Fibroblast of lung (primary cell): ENCODE results near the gene HAAO. TPM values are rescaled to one million over a fixed set of nuclear protein-coding genes. Genes with fewer than 3 reads are reported as not detected.

Experiments used
- DNase-seq, 2 donors: peaks; one replicate each; pipeline versions ENCODE4 v3.0.0 to v3.0.0-alpha.2; 2010; ENCODE audit warnings: low read depth in 2 of 2
- H2AFZ ChIP-seq: 2 replicates; pipeline ENCODE4 v1.5.1; 2012; ENCODE audit warnings: low read length, control low read depth, inconsistent platforms
- H3K27ac ChIP-seq: 2 replicates; pipeline ENCODE4 v1.5.1; 2011; ENCODE audit warnings: low read length, control low read depth; ENCODE audit not compliant: insufficient read depth
- H3K27me3 ChIP-seq: 2 replicates; pipeline ENCODE4 v1.5.1; 2011; ENCODE audit warnings: mild to moderate bottlenecking, low read length; ENCODE audit not compliant: control insufficient read depth, insufficient read depth
- H3K36me3 ChIP-seq: 2 replicates; pipeline ENCODE4 v1.5.1; 2011; ENCODE audit warnings: low read length; ENCODE audit not compliant: control insufficient read depth, insufficient read depth
- H3K4me1 ChIP-seq: 2 replicates; pipeline ENCODE4 v1.5.1; 2011; ENCODE audit warnings: low read length; ENCODE audit not compliant: control insufficient read depth, insufficient read depth; ENCODE audit errors: extremely low read depth
- H3K4me2 ChIP-seq: 2 replicates; pipeline ENCODE4 v1.5.1; 2011; ENCODE audit warnings: low read length, control low read depth; ENCODE audit not compliant: insufficient read depth; ENCODE audit errors: extremely low read depth
- H3K4me3 ChIP-seq, 4 experiments: fragments of 200-600 bp in 1 of 4; sonication (generic) in 1 of 4; replicated peaks in 1 of 4; 2 replicates each; pipeline ENCODE4 v1.5.1; 2011 to 2016; ENCODE audit warnings: low read length in 4 of 4, low read depth in 3 of 4, mild to moderate bottlenecking in 3 of 4, control low read depth in 2 of 4, inconsistent platforms in 1 of 4, mixed read lengths in 1 of 4; ENCODE audit not compliant: insufficient read depth in 1 of 4; ENCODE audit errors: control extremely low read depth in 1 of 4
- H3K79me2 ChIP-seq: 2 replicates; pipeline ENCODE4 v1.5.1; 2012; ENCODE audit warnings: mild to moderate bottlenecking, low read length, inconsistent platforms; ENCODE audit not compliant: control insufficient read depth, insufficient read depth
- H3K9ac ChIP-seq: 2 replicates; pipeline ENCODE4 v1.5.1; 2011; ENCODE audit warnings: mild to moderate bottlenecking, low read length, control low read depth; ENCODE audit not compliant: insufficient read depth
- H3K9me3 ChIP-seq: 2 replicates; pipeline ENCODE4 v1.5.1; 2012; ENCODE audit warnings: low read depth, low read length; ENCODE audit not compliant: control insufficient read depth, insufficient read depth
- H4K20me1 ChIP-seq: 2 replicates; pipeline ENCODE4 v1.5.1; 2011; ENCODE audit warnings: low read length; ENCODE audit not compliant: control insufficient read depth, insufficient read depth; ENCODE audit errors: extremely low read depth
- EZH2 ChIP-seq: IDR thresholded peaks from 2 replicates; pipeline ENCODE4 v1.5.1; 2012; ENCODE audit warnings: low read length, control low read depth, mild to moderate bottlenecking; ENCODE audit errors: missing control alignments
- polyA plus RNA-seq, 2 donors: library from polyadenylated mRNA; depleted of rRNA in 1 of 2; stranded (reverse) in 1 of 2; unstranded in 1 of 2; fragments of >200 nt; gene quantifications; 2 replicates each; pipeline ENCODE4 v1.2.1, GENCODE V29; 2011 to 2012; ENCODE audit warnings: missing spikeins in 1 of 2
- total RNA-seq: library from RNA; depleted of rRNA; stranded (reverse); fragments of >200 nt; gene quantifications from 2 replicates; pipeline ENCODE4 v1.2.1, GENCODE V29; 2014
- TF ChIP-seq, protein P1 (sequence below), 2 donors: IDR thresholded peaks in 1 of 2; conservative IDR thresholded peaks in 1 of 2; 1 replicate in 1 of 2; 2 replicates in 1 of 2; pipeline ENCODE4 v1.5.1; 2011 to 2012; ENCODE audit warnings: low read length in 2 of 2, control low read depth in 1 of 2, inconsistent platforms in 1 of 2, low read depth in 1 of 2, mild to moderate bottlenecking in 1 of 2

The HAAO gene
- total and polyA plus RNA-seq, 2 donors (not counting 1 experiment from before 2014, with no cell fraction given) = 0.58 to 4.1 TPM

DNA sequence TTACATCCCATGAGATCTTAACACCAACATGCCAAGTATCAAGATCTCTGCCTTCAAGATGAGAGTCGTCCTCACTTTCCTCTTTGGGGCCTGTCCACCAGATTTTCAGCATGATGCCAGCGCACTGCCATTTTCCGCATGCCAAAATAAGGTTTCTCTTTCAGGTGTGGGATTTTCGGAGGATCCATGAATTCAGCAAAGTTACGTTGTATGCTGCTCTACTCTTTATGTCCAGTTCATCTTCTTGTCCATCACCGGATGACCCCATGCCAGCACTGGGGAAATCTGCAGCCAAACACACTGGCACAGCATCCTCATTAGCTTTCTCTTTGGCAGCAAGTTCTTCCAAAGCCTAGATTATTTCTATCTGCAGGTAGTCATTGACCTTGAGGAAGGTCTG is 4.9 kb upstream of the HAAO start:
- Histone ChIP-seq H3K36me3 (no peaks in the 10 kb centered on the region), H3K9me3 (no peaks in the 10 kb centered on the region), H3K9ac (no peak overlapping the region), H3K27ac (no peak overlapping the region), H3K4me1 (no peaks in the 10 kb centered on the region), H2AFZ (no peak overlapping the region), H3K27me3 (peaks cover 11% of the 10 kb centered on the region), H3K79me2 (no peaks in the 10 kb centered on the region), H4K20me1 (no peaks in the 10 kb centered on the region), H3K4me3 (no peak overlapping the region), H3K4me2 (no peak overlapping the region)
- no peak for DNase-seq
- TF ChIP-seq, protein P1, sequence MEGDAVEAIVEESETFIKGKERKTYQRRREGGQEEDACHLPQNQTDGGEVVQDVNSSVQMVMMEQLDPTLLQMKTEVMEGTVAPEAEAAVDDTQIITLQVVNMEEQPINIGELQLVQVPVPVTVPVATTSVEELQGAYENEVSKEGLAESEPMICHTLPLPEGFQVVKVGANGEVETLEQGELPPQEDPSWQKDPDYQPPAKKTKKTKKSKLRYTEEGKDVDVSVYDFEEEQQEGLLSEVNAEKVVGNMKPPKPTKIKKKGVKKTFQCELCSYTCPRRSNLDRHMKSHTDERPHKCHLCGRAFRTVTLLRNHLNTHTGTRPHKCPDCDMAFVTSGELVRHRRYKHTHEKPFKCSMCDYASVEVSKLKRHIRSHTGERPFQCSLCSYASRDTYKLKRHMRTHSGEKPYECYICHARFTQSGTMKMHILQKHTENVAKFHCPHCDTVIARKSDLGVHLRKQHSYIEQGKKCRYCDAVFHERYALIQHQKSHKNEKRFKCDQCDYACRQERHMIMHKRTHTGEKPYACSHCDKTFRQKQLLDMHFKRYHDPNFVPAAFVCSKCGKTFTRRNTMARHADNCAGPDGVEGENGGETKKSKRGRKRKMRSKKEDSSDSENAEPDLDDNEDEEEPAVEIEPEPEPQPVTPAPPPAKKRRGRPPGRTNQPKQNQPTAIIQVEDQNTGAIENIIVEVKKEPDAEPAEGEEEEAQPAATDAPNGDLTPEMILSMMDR (conservative IDR thresholded peaks at IDR 0.05 in 1 of 2, IDR thresholded peaks at IDR 0.05 in 1 of 2; ENCODE audit: low read depth in 1 of 2, low read length in 2 of 2) = no peak
- no peak for TF ChIP-seq EZH2

DNA sequence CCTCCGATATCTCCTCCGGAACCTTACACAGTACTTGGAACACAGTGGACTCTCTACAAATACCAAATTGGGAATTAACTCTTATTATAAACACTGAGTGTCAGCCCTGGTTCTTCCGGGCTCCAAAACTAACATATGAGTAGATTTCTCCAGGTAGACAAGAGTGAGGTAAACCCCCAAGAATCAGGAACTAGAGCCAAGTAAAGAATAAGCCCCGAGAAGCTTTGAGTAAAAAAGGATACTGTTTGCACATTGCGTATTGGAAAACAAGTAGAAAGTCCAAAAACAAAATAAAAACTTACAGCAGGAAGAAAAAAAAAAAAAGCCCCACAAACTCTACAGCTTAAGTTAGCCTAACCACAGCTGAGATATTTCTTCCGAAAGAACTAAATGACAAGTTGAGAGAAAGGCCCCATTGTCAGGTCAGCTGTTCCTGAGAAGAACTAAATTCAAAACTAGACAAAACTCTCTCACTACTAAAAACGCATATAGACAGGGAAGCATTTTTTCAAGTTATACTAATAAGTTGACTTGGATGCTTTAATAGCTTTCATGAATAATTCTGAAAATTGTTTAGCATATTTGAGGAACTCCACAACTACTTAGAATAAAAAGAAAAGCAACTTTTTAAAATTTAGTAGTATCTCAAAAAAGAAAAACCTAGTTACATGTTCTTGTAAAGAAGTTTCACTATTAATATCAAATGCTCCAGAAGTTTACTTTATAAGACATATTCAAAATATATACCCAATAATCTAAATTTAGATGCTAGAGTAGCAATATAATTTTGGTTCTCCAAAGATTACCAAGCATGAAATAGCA is 4.3 kb upstream of the HAAO start:
- no peaks in the 10 kb centered on the region for H3K4me1 ChIP-seq
- no peaks in the 10 kb centered on the region for H3K79me2 ChIP-seq
- peaks cover 14% of the 10 kb centered on the region for H3K27me3 ChIP-seq
- no peak for TF ChIP-seq EZH2
- TF ChIP-seq, protein P1 (conservative IDR thresholded peaks at IDR 0.05 in 1 of 2, IDR thresholded peaks at IDR 0.05 in 1 of 2; ENCODE audit: low read depth in 1 of 2, low read length in 2 of 2) = no peak
- H3K4me2 ChIP-seq = no peak overlapping the region
- no peaks in the 10 kb centered on the region for H3K9me3 ChIP-seq
- no peak for DNase-seq
- no peak overlapping the region for H3K9ac ChIP-seq
- H3K36me3 ChIP-seq = no peaks in the 10 kb centered on the region
- no peak overlapping the region for H3K27ac ChIP-seq
- no peak overlapping the region for H3K4me3 ChIP-seq
- no peaks in the 10 kb centered on the region for H4K20me1 ChIP-seq
- H2AFZ ChIP-seq = no peak overlapping the region

DNA sequence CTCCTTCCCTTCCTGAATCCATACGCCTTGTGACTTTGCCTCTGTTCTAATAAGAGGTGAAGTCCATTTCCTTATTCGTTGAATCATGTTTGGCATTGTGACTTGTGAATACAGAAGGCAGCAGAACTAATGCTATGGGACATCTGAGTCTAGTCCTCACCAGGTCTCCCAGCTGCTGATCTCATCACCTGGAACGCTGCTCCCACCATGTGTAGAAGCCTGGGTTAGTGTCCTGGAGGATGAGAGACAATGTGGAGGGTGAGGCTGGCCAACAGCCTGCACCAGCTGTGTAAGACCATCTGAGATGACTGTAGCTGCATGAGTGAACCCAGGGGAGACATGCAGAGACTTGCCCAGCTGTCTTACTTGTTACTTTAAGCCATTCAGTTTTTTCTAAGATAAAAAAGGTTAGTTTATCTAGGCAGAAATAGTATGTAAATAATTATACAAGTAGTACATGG is 3.5 kb upstream of the HAAO start:
- Histone ChIP-seq H3K27me3 (peaks cover 16% of the 10 kb centered on the region), H3K4me3 (no peak overlapping the region), H3K9ac (no peak overlapping the region), H3K27ac (no peak overlapping the region), H4K20me1 (no peaks in the 10 kb centered on the region), H3K4me2 (no peak overlapping the region), H2AFZ (peak overlapping the region; percentile 37), H3K4me1 (no peaks in the 10 kb centered on the region), H3K36me3 (no peaks in the 10 kb centered on the region), H3K79me2 (no peaks in the 10 kb centered on the region), H3K9me3 (no peaks in the 10 kb centered on the region)
- peak; percentile 29 to 65 for DNase-seq
- no peak for TF ChIP-seq EZH2
- TF ChIP-seq, protein P1 (conservative IDR thresholded peaks at IDR 0.05 in 1 of 2, IDR thresholded peaks at IDR 0.05 in 1 of 2; ENCODE audit: low read depth in 1 of 2, low read length in 2 of 2) = no peak
